Activated naive CD8-positive, alpha-beta T cell treated with anti-CD3 and anti-CD28 coated beads, Interleukin-2, amount 50 U/mL, for 24 hours (primary cell): ENCODE data around the gene NAA80.
A peak's percentile ranks its signal among the peaks of the same experiment; 100 is the strongest.

Experiments
- ATAC-seq: fragments of 150-1000 bp; cut with Tn5 transposase; one replicate; pipeline ENCODE4 v1.10.0; 2021
- DNase-seq: peaks from one replicate; pipeline ENCODE4 v3.0.0; 2021
- H3K27ac Mint-ChIP-seq: one replicate; pipeline ENCODE4 v1.8.0; 2021; ENCODE audit warnings: mild to moderate bottlenecking, mixed read lengths
- H3K27me3 Mint-ChIP-seq: one replicate; pipeline ENCODE4 v1.8.0; 2021; ENCODE audit warnings: mixed read lengths
- H3K36me3 Mint-ChIP-seq: one replicate; pipeline ENCODE4 v1.8.0; 2021; ENCODE audit warnings: low read depth, mixed read lengths
- H3K4me1 Mint-ChIP-seq: one replicate; pipeline ENCODE4 v1.8.0; 2021; ENCODE audit warnings: mixed read lengths
- H3K4me3 Mint-ChIP-seq: one replicate; pipeline ENCODE4 v1.8.0; 2021; ENCODE audit warnings: mild to moderate bottlenecking, moderate library complexity, mixed read lengths
- H3K9me3 Mint-ChIP-seq: one replicate; pipeline ENCODE4 v1.8.0; 2021; ENCODE audit warnings: mixed read lengths

NAA80 gene

GRCh38 chr3:50336452-50337174 lies 37.4 kb upstream of the NAA80 start:
- H3K4me1 Mint-ChIP-seq: peaks cover 60% of the 10 kb centered on the region
- peak; percentile 21 for ATAC-seq
- DNase-seq: no peak
- peak overlapping the region; percentile 98 for H3K27ac Mint-ChIP-seq
- H3K9me3 Mint-ChIP-seq: no peaks in the 10 kb centered on the region
- H3K4me3 Mint-ChIP-seq: peak overlapping the region; percentile 98
- H3K27me3 Mint-ChIP-seq: no peaks in the 10 kb centered on the region
- H3K36me3 Mint-ChIP-seq: peaks cover 56% of the 10 kb centered on the region

GRCh38 chr3:50334339-50335075 lies 35.3 kb upstream of the NAA80 start:
- Mint-ChIP-seq H3K36me3 (peaks cover 66% of the 10 kb centered on the region), H3K9me3 (no peaks in the 10 kb centered on the region), H3K27ac (peak overlapping the region; percentile 98), H3K4me1 (peaks cover 47% of the 10 kb centered on the region), H3K27me3 (no peaks in the 10 kb centered on the region), H3K4me3 (peak overlapping the region; percentile 60)
- no peak for ATAC-seq
- DNase-seq: no peak

GRCh38 chr3:50333744-50334328 lies 34.6 kb upstream of the NAA80 start:
- H3K9me3 Mint-ChIP-seq: no peaks in the 10 kb centered on the region
- DNase-seq: no peak
- no peak for ATAC-seq
- peak overlapping the region; percentile 60 for H3K4me3 Mint-ChIP-seq
- no peaks in the 10 kb centered on the region for H3K27me3 Mint-ChIP-seq
- peak overlapping the region; percentile 98 for H3K27ac Mint-ChIP-seq
- peaks cover 61% of the 10 kb centered on the region for H3K36me3 Mint-ChIP-seq
- H3K4me1 Mint-ChIP-seq: peaks cover 41% of the 10 kb centered on the region

GRCh38 chr3:50331364-50331907 lies 32.2 kb upstream of the NAA80 start:
- Mint-ChIP-seq H3K27ac (no peak overlapping the region), H3K9me3 (no peaks in the 10 kb centered on the region), H3K4me3 (no peak overlapping the region), H3K27me3 (no peaks in the 10 kb centered on the region), H3K4me1 (peaks cover 46% of the 10 kb centered on the region), H3K36me3 (peaks cover 50% of the 10 kb centered on the region)
- ATAC-seq: no peak
- no peak for DNase-seq

- no peak for ATAC-seq
- Mint-ChIP-seq H3K9me3 (no peaks in the 10 kb centered on the region), H3K27ac (no peak overlapping the region), H3K36me3 (peaks cover 38% of the 10 kb centered on the region), H3K27me3 (no peaks in the 10 kb centered on the region), H3K4me3 (no peak overlapping the region), H3K4me1 (peaks cover 38% of the 10 kb centered on the region)
- DNase-seq: no peak
These were observed 31.1 kb upstream of the NAA80 start for GRCh38 chr3:50330330-50330729.

- DNase-seq (peak; percentile 95), ATAC-seq (peak; percentile 89)
- peak within 1 kb of the TSS; percentile 87 for H3K4me3 Mint-ChIP-seq
- H3K9me3 Mint-ChIP-seq: no peaks in the 10 kb centered on the region
- peaks cover 19% of the 10 kb centered on the region for H3K4me1 Mint-ChIP-seq
- H3K27ac Mint-ChIP-seq: peak within 1 kb of the TSS; percentile 89
- peaks cover 20% of the 10 kb centered on the region for H3K36me3 Mint-ChIP-seq
- H3K27me3 Mint-ChIP-seq: no peaks in the 10 kb centered on the region
These were observed 28.9 kb upstream of the NAA80 start, which contains the start of gene TUSC2 for GRCh38 chr3:50327943-50328691. Gene TUSC2, minus strand, starts transcription at chr3:50328223. Its CDS starts 124 bp downstream, at chr3:50328099.

GRCh38 chr3:50327129-50327528 lies 27.9 kb upstream of the NAA80 start:
- H3K36me3 Mint-ChIP-seq: peaks cover 15% of the 10 kb centered on the region
- no peaks in the 10 kb centered on the region for H3K27me3 Mint-ChIP-seq
- H3K27ac Mint-ChIP-seq: peak overlapping the region; percentile 69
- peaks cover 19% of the 10 kb centered on the region for H3K4me1 Mint-ChIP-seq
- no peaks in the 10 kb centered on the region for H3K9me3 Mint-ChIP-seq
- ATAC-seq: no peak
- no peak for DNase-seq
- H3K4me3 Mint-ChIP-seq: peak overlapping the region; percentile 87

- Mint-ChIP-seq H3K36me3 (peaks cover 12% of the 10 kb centered on the region), H3K9me3 (no peaks in the 10 kb centered on the region), H3K4me3 (peak overlapping the region; percentile 38), H3K27ac (no peak overlapping the region), H3K4me1 (peaks cover 19% of the 10 kb centered on the region), H3K27me3 (no peaks in the 10 kb centered on the region)
- ATAC-seq (no peak), DNase-seq (no peak)
These were observed 27.0 kb upstream of the NAA80 start for GRCh38 chr3:50326182-50326541.

GRCh38 chr3:50325497-50326181 lies 26.4 kb upstream of the NAA80 start:
- H3K27ac Mint-ChIP-seq: no peak overlapping the region
- H3K9me3 Mint-ChIP-seq: no peaks in the 10 kb centered on the region
- peaks cover 20% of the 10 kb centered on the region for H3K4me1 Mint-ChIP-seq
- H3K36me3 Mint-ChIP-seq: peaks cover 9% of the 10 kb centered on the region
- H3K27me3 Mint-ChIP-seq: no peaks in the 10 kb centered on the region
- no peak for ATAC-seq
- H3K4me3 Mint-ChIP-seq: no peak overlapping the region
- no peak for DNase-seq

- peaks cover 23% of the 10 kb centered on the region for H3K4me1 Mint-ChIP-seq
These were observed 25.9 kb upstream of the NAA80 start for GRCh38 chr3:50325113-50325480.

GRCh38 chr3:50324351-50325112 lies 25.3 kb upstream of the NAA80 start:
- H3K4me1 Mint-ChIP-seq: peaks cover 28% of the 10 kb centered on the region
- H3K27me3 Mint-ChIP-seq: no peaks in the 10 kb centered on the region
- DNase-seq: peak; percentile 76
- no peaks in the 10 kb centered on the region for H3K36me3 Mint-ChIP-seq
- peak; percentile 29 for ATAC-seq
- no peaks in the 10 kb centered on the region for H3K9me3 Mint-ChIP-seq
- H3K4me3 Mint-ChIP-seq: no peak overlapping the region
- H3K27ac Mint-ChIP-seq: peak overlapping the region; percentile 6

More at GRCh38 chr3:50325113-50325480, 25.9 kb upstream of the NAA80 start:
- Mint-ChIP-seq H3K27me3 (no peaks in the 10 kb centered on the region), H3K36me3 (peaks cover 4% of the 10 kb centered on the region), H3K27ac (no peak overlapping the region), H3K9me3 (no peaks in the 10 kb centered on the region), H3K4me3 (no peak overlapping the region)
- DNase-seq: no peak
- ATAC-seq: no peak

GRCh38 chr3:50323614-50324199 lies 24.5 kb upstream of the NAA80 start:
- no peak overlapping the region for H3K27ac Mint-ChIP-seq
- H3K4me3 Mint-ChIP-seq: no peak overlapping the region
- DNase-seq (no peak), ATAC-seq (no peak)
- no peaks in the 10 kb centered on the region for H3K27me3 Mint-ChIP-seq
- no peaks in the 10 kb centered on the region for H3K36me3 Mint-ChIP-seq
- peaks cover 34% of the 10 kb centered on the region for H3K4me1 Mint-ChIP-seq
- H3K9me3 Mint-ChIP-seq: no peaks in the 10 kb centered on the region

- Mint-ChIP-seq H3K9me3 (no peaks in the 10 kb centered on the region), H3K4me1 (peaks cover 33% of the 10 kb centered on the region), H3K27me3 (no peaks in the 10 kb centered on the region), H3K27ac (no peak overlapping the region), H3K36me3 (peaks cover 2% of the 10 kb centered on the region), H3K4me3 (no peak overlapping the region)
- no peak for ATAC-seq
- DNase-seq: no peak
These were observed 23.9 kb upstream of the NAA80 start for GRCh38 chr3:50323092-50323600.
